GM12864 (cell line): Measurements from ENCODE around the gene HPCAL4.

Experiments used
- DNase-seq: peaks from one replicate; pipeline ENCODE4 v3.0.0-alpha.2; 2011; ENCODE audit warnings: low read depth
- H3K4me3 ChIP-seq: 2 replicates; pipeline ENCODE4 v1.5.1; 2011; ENCODE audit warnings: mild to moderate bottlenecking, low read depth, low read length, control low read depth
- CTCF ChIP-seq: IDR thresholded peaks from 2 replicates; pipeline ENCODE4 v1.5.1; 2011; ENCODE audit warnings: low read depth, mild to moderate bottlenecking, moderate library complexity, low read length, control low read depth, inconsistent platforms; ENCODE audit errors: missing control alignments

HPCAL4 gene

GRCh38 chr1:39729842-39730241 is 38.6 kb upstream of the HPCAL4 start:
- no peak for TF ChIP-seq CTCF
- DNase-seq: no peak
- no peak overlapping the region for H3K4me3 ChIP-seq

DNA sequence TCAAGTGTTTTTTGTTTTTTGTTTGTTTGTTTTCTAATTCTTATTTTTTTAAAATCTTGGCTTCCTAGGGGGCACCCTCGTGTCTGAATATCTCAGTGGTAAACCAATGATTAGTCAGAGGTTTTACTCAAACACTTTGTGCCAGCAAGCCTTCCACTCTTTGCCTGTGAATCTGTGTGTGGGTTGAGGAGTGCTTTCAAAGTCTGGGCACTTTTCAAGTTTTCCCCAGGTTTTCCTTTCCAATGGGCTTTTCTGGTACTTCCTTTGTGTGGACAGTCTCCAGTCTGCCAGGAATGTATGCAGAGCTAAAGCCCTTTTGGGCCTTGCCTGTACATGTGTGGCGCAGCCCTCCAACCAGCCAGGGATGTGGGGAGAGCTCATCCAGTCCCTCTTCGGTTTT is 37.8 kb upstream of the HPCAL4 start:
- TF ChIP-seq CTCF: no peak
- DNase-seq: no peak
- no peak overlapping the region for H3K4me3 ChIP-seq

DNA sequence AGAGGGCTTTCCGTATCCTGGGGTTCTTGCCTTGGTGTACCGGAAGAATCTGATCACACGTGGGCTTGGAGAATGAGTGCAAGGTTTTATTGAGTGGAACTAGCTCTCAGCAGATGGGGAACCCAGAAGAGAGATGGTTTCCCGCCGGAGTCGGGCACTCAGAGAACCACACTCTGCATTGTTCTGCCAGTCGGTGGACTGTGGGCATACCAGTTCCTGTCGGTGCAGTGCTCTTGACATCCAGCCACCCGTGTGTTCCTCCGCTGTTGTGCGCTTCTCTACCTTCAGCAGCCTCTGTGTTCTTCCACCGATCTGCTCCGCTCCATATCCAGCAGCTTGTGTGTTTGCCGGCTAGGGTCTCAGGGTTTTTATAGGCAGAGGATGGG is 36.7 kb upstream of the HPCAL4 start:
- H3K4me3 ChIP-seq: no peak overlapping the region
- TF ChIP-seq CTCF: no peak
- DNase-seq: no peak

DNA sequence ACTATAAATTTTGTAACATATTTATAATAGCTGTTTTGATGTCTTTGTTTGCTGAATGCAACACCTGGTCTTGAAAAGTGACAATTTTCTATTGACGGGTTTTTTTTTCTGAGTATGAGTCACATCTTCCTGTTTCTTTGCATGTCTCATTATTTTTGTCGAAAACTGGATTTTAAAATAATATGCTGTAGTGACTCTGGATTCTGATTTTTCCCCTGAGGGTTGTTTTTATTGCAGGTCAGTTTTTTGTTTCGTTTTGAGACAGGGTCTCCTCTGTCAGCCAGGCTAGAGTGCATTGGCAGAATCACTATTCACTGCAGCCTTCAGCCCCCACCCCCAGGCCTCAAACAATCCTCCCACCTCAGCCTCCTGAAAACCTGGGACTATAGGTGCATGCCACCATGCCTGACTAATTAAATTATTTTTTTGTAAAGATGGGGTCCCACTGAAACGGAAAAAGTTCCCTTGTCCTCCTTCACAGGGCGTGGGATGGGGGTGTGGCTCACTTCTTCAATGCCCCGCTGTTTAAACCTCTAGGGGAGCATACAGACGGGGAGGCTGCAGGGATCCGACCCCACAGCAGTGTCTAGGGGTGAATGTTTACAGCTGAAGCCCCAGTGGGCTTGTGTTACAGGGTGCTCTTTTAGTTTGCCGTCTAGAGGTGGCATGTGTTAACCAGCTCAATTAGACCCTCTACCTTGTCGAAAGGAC is 36.1 kb upstream of the HPCAL4 start:
- H3K4me3 ChIP-seq: no peak overlapping the region; the same call in 1 of the 2 replicates
- no peak for TF ChIP-seq CTCF
- DNase-seq: peak; percentile 41

DNA sequence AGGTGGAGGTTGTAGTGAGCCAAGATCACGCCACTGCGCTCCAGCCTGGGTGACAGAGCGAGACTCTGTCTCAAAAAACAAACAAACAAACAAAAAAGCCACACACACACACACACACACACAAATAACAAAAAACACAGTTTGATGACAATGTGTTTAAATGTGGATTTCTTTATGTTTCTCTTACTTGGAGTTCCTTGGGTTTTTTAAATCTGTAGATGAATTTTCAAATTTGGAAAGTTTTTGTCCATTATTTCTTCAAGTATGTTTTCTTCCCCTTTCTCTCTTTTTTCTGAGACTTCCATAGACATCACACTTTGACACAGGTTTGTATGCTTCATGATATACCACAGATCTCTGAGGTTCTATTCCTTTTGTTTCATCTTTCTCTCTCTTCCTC is 35.4 kb upstream of the HPCAL4 start:
- H3K4me3 ChIP-seq: no peak overlapping the region
- TF ChIP-seq CTCF: no peak
- DNase-seq: no peak

GRCh38 chr1:39722495-39722894 is 31.3 kb upstream of the HPCAL4 start:
- no peak for TF ChIP-seq CTCF
- no peak overlapping the region for H3K4me3 ChIP-seq

GRCh38 chr1:39721664-39722063 is 30.4 kb upstream of the HPCAL4 start:
- TF ChIP-seq CTCF: no peak
- DNase-seq: no peak
- no peak overlapping the region for H3K4me3 ChIP-seq

More at GRCh38 chr1:39722495-39722894, 31.3 kb upstream of the HPCAL4 start:
- DNase-seq: no peak
